ENCODE results near the gene DSCAM.

DNA sequence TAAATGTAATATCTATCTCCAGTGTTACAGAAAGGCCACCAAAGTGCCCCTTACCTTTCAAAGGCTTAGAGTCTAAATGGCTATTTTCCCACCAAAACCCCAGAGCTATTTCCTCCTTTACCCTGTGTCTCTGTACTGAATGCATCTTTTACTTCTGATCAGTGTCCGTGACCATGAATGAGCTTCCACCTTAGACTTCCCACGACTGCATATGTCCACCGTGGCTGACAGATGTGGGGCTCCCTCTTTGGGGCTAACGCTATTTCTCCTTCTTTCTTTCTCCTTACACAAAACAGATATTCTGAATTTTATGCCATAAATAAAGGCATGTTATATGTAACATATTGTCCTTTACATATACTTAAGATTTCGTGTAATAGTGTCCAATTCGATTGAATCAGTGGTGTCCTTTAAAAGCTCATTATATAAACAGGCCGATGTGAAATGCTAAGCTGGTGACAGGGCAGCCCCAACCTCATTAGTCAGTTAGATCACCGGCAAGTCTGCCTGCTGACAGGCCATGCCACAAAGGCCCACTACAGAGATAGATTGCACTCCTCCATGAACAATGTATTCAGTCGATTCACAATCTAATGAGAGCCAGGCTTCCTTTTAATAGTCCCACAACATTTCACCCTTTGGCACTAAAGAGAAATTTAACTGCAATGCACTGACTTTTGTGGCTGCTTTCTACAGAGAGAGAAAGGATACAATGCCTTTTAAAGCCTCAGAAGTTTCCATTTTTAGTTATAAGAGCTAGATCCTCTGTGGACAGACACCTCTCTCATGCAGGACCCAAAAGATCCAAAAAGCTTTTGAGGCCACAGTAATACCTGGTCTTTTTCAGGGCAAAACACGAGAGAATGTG is 681.8 kb downstream of the DSCAM start:
- TF ChIP-seq, protein P1, sequence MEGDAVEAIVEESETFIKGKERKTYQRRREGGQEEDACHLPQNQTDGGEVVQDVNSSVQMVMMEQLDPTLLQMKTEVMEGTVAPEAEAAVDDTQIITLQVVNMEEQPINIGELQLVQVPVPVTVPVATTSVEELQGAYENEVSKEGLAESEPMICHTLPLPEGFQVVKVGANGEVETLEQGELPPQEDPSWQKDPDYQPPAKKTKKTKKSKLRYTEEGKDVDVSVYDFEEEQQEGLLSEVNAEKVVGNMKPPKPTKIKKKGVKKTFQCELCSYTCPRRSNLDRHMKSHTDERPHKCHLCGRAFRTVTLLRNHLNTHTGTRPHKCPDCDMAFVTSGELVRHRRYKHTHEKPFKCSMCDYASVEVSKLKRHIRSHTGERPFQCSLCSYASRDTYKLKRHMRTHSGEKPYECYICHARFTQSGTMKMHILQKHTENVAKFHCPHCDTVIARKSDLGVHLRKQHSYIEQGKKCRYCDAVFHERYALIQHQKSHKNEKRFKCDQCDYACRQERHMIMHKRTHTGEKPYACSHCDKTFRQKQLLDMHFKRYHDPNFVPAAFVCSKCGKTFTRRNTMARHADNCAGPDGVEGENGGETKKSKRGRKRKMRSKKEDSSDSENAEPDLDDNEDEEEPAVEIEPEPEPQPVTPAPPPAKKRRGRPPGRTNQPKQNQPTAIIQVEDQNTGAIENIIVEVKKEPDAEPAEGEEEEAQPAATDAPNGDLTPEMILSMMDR (IDR thresholded peaks at IDR 0.05), result no peak
- no peak for TF ChIP-seq EP300 (IDR thresholded peaks at IDR 0.05)
